ENCODE results near the gene CSTA. TPM values are rescaled to one million over a fixed set of nuclear protein-coding genes. Genes with fewer than 3 reads are reported as not detected.

The CSTA gene
- total RNA-seq, 2 donors from 2014 or later, result 1.1 to 2.6 TPM

DNA sequence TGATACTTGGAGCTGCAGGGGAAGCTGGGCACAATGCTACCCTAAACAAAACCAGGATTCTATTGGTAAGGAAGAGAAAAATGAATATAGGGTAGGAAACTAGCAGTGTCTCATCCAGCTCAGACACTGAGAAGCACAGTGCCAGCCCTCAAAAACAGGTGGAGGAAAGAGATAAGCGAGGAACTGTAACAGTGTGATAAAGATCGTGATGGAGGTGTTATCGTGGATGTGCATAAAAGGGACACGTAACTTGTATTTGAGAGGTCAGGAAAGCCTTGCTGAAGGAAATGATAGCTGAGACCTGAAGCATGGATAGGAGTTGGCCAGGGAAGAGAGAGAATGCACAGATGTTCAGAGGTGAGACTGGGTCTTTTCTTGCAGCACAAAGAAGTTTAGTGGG is 30.6 kb downstream of the CSTA start:
- TF ChIP-seq, protein P1, sequence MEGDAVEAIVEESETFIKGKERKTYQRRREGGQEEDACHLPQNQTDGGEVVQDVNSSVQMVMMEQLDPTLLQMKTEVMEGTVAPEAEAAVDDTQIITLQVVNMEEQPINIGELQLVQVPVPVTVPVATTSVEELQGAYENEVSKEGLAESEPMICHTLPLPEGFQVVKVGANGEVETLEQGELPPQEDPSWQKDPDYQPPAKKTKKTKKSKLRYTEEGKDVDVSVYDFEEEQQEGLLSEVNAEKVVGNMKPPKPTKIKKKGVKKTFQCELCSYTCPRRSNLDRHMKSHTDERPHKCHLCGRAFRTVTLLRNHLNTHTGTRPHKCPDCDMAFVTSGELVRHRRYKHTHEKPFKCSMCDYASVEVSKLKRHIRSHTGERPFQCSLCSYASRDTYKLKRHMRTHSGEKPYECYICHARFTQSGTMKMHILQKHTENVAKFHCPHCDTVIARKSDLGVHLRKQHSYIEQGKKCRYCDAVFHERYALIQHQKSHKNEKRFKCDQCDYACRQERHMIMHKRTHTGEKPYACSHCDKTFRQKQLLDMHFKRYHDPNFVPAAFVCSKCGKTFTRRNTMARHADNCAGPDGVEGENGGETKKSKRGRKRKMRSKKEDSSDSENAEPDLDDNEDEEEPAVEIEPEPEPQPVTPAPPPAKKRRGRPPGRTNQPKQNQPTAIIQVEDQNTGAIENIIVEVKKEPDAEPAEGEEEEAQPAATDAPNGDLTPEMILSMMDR (IDR thresholded peaks at IDR 0.05), result no peak
- H3K27ac ChIP-seq, result no peak overlapping the region
- H3K36me3 ChIP-seq, result peaks cover 5% of the 10 kb centered on the region

DNA sequence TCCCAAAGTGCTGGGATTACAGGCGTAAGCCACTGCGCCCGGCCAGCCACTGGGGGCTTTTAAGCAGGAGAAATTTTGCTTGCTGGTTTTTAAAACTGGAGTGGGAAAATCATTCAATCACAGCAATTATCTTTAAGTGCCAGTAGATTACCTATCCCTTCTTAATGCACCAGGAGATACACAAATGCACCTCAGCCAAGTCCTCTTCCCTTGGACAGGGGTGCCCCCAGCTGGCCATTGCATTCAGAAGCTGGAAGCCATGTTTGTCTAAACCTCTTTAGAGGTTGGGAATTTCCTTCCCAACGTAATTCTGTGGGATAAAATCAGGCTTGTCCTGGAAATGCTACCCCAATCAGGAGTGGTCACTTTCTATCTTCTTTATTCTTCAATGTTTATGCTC is 31.4 kb downstream of the CSTA start:
- TF ChIP-seq, protein P1 (IDR thresholded peaks at IDR 0.05), result no peak
- Histone ChIP-seq H3K27me3 (no peaks in the 10 kb centered on the region), H3K36me3 (peaks cover 11% of the 10 kb centered on the region), H3K27ac (no peak overlapping the region), H3K4me1 (no peaks in the 10 kb centered on the region), H3K9me3 (no peaks in the 10 kb centered on the region), H3K4me3 (no peak overlapping the region)
- no peak for DNase-seq (ENCODE audit: low spot score)

More for the DNA sequence above, 30.6 kb downstream of the CSTA start:
- DNase-seq (ENCODE audit: low spot score), result no peak
- no peak overlapping the region for H3K4me3 ChIP-seq
- no peaks in the 10 kb centered on the region for H3K27me3 ChIP-seq
- no peaks in the 10 kb centered on the region for H3K4me1 ChIP-seq
- H3K9me3 ChIP-seq, result no peaks in the 10 kb centered on the region

DNA sequence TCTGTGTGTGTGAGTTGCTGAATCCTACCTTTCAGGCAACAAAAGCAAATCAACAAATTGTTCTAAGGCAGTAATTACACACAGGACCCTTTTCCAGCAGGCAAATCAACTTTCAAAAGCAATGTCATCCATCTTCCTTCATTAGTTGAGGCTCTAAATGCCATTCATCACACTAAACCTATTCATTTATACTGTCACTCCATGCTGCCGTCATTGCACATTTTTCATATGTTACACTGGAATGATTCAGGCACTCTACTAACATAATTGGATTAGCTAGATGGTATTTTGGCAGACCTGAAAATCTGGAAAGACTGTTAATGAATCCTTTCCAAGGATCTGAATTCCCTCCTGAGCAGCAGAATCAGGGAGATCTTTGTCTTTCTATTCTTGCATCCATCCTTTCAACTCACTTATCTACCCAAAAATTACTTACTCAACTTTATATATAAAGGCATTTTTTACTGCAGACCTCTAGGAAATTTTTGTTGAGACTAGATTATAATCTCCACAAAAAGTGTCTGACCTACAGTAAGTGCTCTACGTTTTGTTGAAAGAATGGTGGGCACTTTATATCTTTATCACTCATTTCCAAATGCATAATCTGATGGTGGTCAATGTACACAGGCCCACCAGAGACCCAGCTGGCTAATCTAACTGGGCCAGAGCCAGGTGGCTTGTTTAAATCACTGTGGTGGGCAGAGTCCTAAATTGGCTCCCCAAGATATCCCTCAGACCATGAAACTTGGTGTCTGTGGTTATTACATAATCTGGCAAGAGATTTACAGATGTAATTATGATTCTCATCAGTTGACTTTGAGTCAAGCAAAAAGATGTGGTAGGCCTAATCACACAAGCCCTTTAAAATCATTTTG is 33.0 kb downstream of the CSTA start:
- H3K9me3 ChIP-seq, result no peaks in the 10 kb centered on the region
- peaks cover 22% of the 10 kb centered on the region for H3K36me3 ChIP-seq
- no peak overlapping the region for H3K27ac ChIP-seq
- H3K27me3 ChIP-seq, result no peaks in the 10 kb centered on the region
- H3K4me3 ChIP-seq, result no peak overlapping the region
- TF ChIP-seq, protein P1 (IDR thresholded peaks at IDR 0.05), result no peak
- no peaks in the 10 kb centered on the region for H3K4me1 ChIP-seq
- DNase-seq (ENCODE audit: low spot score), result no peak

DNA sequence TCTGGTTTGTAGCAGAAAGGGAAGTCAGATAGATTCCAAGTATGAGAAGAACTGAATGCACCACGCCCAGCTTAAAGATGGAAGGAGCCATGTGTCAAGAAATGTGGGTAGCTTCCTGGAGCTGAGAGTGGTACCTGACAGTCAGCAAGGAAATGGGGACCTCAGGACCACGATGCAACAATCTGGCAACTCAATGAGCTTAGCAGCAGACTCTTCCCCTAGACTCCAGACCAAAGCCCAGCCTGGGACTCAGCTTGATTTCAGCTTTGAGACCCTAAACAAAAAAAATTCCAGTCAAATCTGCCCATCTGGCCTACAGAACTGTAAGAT is 33.6 kb downstream of the CSTA start:
- Histone ChIP-seq H3K9me3 (no peaks in the 10 kb centered on the region), H3K27ac (no peak overlapping the region), H3K27me3 (no peaks in the 10 kb centered on the region), H3K36me3 (peaks cover 28% of the 10 kb centered on the region), H3K4me1 (no peaks in the 10 kb centered on the region), H3K4me3 (no peak overlapping the region)
- DNase-seq (ENCODE audit: low spot score), result no peak
- TF ChIP-seq, protein P1 (IDR thresholded peaks at IDR 0.05), result no peak

DNA sequence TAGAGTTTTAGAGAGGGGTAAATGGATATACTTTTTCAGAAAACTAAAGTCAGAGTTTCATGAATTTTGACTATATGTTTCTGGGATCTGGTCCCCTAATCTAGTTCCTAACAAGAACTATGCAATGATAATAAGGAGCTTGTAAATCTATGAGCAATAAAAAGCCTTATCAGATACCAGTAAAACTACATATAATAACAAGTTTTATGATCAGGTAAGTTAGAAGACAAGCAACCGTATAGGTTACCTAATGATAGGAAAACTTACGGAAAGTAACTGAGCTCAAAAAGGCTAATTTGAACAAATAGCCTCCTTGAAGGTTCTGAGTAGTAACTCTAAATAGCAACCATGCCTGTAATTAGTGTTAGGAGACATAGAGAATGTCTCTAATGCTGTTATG is 37.0 kb downstream of the CSTA start:
- Histone ChIP-seq H3K27ac (no peak overlapping the region), H3K9me3 (no peaks in the 10 kb centered on the region), H3K27me3 (no peaks in the 10 kb centered on the region), H3K4me3 (no peak overlapping the region), H3K36me3 (peaks cover 51% of the 10 kb centered on the region), H3K4me1 (no peaks in the 10 kb centered on the region)
- TF ChIP-seq, protein P1 (IDR thresholded peaks at IDR 0.05), result no peak
- no peak for DNase-seq (ENCODE audit: low spot score)

DNA sequence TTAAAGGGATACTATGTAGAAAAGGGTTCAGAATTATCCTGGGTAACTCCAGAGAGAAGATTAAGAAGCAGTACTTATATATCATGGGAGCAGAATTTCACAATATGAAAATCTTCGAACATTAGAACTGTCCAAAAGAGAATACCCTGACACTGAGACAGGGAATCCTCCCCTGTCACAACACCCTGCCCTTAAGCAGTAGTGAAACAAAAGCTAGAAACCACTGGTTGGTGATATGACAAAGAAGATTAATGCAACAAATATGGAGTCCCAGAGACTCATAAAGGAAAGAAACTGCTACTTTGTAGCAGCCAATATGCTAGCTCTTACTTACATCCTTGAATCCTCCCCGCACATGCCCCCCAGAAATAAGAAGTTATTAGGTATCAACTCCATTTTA is 39.4 kb downstream of the CSTA start:
- DNase-seq (ENCODE audit: low spot score), result no peak
- H3K9me3 ChIP-seq, result no peaks in the 10 kb centered on the region
- H3K27me3 ChIP-seq, result no peaks in the 10 kb centered on the region
- peaks cover 60% of the 10 kb centered on the region for H3K36me3 ChIP-seq
- no peaks in the 10 kb centered on the region for H3K4me1 ChIP-seq
- H3K4me3 ChIP-seq, result no peak overlapping the region
- TF ChIP-seq, protein P1 (IDR thresholded peaks at IDR 0.05), result no peak
- H3K27ac ChIP-seq, result no peak overlapping the region
